Left colon (tissue), 2 donors: ENCODE results near the gene CALML3. TPM values are rescaled to one million over a fixed set of nuclear protein-coding genes. Genes with fewer than 3 reads are reported as not detected.

Source experiments
- ATAC-seq: fragments of 200-7000 bp; cut with Tn5 transposase; one replicate; pipeline ENCODE4 v1.9.1; 2020; ENCODE audit warnings: mild to moderate bottlenecking, moderate library complexity
- DNase-seq, 2 donors: peaks; one replicate each; pipeline ENCODE4 v3.0.0-alpha.2; 2020
- intact Hi-C, 2 donors: fragments of 100-400 bp; cut with DNase I in 1 of 2; cut with micrococcal nuclease in 1 of 2; formaldehyde crosslinking; loops; one replicate each; pipeline versions ENCODE4 v1.11.2 to v1.14.0; 2022; cut with DNase I, micrococcal nuclease
- total RNA-seq, 2 donors: library from RNA; stranded (reverse); fragmentation: NEBNext Ultra II Directional; extraction: Animal tissue kit (Norgen Biotek cat#: 25700); gene quantifications; one replicate each; pipeline ENCODE4 v1.2.1, GENCODE V29; 2021
- donor health status: DM: no; HTN: no; CAD: no.
- donor health status: DM: yes; HTN: yes; CAD: no.

CALML3 gene
- total RNA-seq, 2 donors from 2014 or later, result 0.08 to 0.09 TPM

DNA sequence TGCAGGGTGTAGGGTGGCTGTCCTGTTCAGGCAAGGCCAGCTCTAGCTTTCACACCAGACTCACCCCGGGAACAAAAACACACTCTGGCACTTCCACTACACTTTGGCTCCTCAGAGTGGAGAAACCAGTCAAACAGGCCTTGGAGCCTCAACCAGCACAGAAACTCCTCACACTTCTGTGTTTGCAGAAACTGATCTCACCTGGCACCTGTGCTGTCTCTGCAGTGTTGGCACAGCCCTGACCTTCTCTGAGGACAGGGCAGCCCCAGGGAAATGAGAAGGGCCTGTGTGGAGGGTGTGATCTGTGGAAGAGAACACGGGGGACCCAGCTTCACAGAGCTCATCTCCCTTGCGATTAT lies 21.3 kb upstream of the CALML3 start:
- peak; percentile 93 for ATAC-seq
- intact Hi-C loops, result no loop called here
- peak; percentile 61 to 79 for DNase-seq

DNA sequence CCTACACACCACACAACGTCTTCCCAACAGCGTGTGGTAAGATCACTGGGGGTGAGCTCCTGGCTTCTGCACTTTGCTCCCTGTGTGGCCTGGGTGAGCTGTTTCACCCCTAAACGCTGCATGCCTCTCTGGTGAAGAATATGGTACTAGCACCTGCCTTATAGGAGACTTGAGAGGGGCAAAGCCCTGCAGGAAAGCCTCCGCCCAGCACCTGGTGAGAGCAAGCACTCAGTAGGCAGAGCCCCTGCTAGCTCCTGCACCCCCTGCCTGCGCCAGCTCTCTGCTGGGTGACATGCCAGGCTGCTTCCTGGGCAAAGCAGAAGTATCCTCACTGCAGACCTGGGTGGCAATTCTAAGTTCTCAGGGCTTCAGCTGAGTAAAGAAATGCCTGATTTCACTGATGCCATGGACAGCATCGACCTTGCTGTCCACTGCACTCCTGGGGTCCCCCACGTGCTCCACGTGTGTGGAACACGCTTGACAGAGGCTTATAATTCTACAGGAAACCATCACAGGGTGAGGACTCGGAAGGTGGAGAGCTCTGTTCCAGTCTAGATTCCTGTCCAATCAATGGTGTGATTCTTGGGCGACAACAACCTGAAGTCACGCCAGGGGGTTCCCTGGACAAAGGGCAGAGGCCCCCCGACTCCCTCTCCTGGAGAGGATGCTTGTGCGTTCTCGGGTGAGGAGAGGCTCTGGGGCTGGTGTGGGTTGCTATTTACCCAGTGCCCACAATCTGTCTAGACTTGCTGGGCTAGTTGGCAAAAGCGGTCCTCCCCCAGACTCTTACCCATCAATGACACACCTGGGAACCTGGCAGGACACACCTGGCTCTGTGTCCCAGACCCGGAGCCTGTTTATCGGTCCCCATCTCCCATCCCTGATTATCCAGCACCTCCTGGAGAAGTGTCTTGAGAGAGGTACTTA lies 20.4 kb upstream of the CALML3 start:
- intact Hi-C loops, result no loop called here
- DNase-seq (peak in 1 of 2 donors; percentile 30), ATAC-seq (peak; percentile 54)

DNA sequence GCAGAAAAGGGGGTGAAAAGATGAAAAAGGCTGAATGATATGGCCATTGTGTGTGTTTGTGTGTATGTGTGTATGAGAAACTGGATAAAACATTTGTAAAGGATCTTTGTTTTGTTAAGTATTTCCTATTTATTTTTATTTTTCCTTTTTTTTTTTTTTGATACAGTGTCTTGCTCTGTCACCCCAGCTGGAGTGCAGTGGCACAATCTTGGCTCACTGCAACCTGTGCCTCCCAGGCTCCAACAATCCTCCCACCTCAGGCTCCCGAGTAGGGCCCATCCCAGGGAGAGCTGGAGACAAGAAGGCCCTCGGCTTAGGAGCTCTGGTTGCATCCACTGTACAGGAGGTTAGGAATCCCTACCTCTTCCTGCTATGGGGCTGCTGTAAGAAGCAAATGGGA lies 18.5 kb upstream of the CALML3 start:
- ATAC-seq (no peak), DNase-seq (no peak)
- intact Hi-C loops, result no loop called here

DNA sequence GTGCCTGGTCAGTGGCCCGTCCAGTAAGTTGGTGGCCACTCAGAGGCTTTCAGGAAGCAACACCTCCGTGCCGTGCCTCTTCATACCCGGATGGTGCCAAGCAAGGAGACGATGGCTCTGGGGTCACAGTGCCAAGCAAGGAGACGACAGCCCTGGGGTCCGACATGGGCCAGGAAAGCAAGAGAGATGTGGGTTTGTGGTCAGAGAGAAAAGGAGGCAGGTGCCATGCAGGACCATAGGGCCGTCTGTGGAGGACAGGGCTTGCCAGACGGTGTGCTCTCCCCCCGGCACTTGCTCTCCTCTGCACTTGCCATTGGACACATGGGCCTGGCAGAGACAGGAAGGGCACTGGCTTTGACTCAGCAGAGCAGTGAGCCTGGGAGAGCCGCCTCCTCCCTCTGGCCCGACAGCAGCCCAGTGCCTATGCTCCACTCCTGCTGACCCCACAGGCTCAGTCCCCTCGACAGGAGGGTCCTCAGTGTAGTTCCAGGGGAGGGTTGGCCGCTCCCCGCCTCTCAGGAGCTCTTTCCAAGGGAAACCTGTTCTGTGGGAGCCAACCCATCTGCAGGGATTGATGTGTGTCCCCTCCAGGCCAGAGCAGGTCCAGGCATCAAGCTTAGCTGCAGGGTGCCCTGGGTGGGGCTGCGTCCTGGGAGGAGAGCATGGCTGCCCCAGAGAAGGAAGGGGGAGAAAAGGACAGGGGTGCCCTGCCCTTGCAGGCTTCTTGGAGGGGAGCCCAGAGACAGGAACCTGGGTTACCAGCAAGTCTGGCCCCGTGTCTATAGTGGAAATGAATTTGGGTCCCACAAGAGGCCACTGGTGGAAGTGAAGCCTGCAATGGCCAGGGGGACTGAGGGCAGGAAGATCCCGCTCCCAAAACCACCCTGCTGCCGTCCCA lies 17.8 kb upstream of the CALML3 start:
- DNase-seq, result peak in 1 of 2 donors; percentile 19
- intact Hi-C loops, result no loop called here
- ATAC-seq, result no peak

DNA sequence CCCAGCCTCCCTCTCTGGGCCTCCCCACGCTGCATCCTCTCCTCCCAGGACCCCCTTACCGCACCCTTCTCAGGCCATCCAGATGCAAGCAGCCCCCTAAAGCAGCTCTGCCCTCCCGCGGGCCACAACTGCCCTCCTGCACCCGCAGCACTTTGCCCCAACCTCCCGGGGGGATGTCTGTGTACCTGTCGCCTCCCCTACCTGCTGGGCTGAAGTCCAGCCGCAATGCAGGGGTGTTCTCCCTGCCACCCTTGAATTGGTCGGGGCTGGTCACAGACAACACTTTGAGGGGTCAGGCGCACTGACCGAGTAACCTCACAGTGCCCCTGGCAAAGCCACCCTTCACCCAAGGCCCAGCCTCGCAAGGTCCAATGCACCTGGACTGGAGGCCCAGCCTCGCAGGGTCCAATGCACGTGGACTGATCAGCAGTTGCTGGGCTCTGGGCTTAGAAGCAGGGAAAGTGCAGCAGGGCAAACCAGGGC lies 17.1 kb upstream of the CALML3 start:
- no peak for DNase-seq
- intact Hi-C loops, result no loop called here
- ATAC-seq, result no peak

DNA sequence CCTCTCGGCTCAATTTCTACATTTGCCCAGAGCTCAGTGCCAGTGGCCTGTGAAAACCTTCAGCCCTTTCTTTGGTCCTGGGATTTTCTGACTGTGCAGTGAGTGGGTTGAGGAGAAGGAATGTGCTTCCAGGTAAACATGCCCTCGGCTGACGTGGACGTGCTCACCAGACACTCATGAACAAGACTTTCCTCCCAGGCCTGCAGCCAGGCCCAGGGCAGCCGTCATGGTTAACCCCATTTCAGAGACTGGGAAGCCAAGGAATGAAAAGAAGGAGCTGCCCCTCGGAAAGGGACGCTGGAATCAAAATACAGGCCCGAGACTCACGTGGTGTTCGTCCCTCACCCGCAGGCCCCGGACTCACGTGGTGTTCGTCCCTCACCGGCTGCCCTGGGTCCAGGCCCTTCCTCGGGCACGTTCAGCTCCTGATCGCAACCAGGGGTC lies 16.6 kb upstream of the CALML3 start:
- intact Hi-C loops, result no loop called here
- peak in 1 of 2 donors; percentile 19 for DNase-seq
- ATAC-seq, result no peak

DNA sequence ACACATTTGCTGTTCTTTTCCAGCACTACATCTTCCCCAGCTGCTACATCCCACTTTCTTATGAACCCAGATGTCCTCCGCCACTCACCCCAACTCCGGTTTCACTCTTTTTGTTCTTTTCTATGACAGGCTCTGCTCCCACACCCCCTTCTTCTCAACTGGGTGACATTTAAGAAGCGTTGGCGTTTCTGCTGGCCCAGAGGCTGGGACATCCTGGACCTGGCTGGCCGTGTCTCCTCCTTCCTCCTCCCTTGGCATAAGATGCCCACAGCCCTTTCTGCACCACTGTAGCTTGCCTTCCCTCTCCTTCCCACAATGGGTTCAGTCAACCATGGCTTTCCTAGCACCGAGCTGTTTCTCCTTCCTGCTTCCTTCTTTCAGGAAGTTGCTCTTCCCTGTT lies 16.0 kb upstream of the CALML3 start:
- intact Hi-C loops, result no loop called here
- ATAC-seq, result no peak
- peak in 1 of 2 donors; percentile 5 for DNase-seq

DNA sequence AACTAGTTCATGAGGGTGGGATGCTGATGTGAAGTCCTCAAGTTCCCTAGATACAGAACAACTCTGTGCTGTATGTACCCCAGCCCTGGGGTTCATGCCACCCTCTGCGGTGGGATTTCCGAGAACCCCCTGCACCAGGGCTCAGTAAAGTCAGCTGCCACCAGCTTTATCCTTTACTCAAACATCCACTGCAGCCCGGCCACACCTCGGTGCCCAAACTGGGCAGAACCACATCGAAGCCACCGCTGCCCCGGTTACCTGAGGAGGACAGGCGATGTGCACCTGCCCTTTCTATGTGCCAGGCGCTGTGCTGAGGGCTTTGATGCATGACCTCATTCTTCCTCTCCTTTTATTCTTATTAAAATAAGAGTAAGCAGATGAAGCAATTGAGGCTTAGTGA lies 15.5 kb upstream of the CALML3 start:
- ATAC-seq (no peak), DNase-seq (no peak)

DNA sequence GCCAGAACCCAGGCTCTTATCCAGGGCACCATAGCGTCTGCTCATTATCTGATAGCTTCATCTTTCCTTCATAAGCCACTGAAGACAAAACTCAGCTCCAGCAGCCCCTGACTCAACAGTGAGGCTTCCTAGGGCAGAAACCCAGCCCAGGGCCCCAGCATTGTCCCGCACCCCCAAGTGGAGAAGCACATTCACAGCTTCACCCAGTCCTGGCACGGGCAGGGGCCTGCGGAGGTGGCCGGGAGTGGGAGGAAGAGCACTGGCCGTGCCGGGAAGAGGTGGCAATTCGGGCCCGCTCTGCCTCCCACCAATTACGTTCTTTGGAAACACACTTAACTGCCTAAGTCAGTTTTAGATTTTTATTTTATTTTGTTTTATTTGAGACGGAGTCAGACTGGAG lies 15.1 kb upstream of the CALML3 start:
- ATAC-seq, result no peak
- DNase-seq, result no peak

More for the DNA sequence above, 15.5 kb upstream of the CALML3 start:
- intact Hi-C loops, result no loop called here

DNA sequence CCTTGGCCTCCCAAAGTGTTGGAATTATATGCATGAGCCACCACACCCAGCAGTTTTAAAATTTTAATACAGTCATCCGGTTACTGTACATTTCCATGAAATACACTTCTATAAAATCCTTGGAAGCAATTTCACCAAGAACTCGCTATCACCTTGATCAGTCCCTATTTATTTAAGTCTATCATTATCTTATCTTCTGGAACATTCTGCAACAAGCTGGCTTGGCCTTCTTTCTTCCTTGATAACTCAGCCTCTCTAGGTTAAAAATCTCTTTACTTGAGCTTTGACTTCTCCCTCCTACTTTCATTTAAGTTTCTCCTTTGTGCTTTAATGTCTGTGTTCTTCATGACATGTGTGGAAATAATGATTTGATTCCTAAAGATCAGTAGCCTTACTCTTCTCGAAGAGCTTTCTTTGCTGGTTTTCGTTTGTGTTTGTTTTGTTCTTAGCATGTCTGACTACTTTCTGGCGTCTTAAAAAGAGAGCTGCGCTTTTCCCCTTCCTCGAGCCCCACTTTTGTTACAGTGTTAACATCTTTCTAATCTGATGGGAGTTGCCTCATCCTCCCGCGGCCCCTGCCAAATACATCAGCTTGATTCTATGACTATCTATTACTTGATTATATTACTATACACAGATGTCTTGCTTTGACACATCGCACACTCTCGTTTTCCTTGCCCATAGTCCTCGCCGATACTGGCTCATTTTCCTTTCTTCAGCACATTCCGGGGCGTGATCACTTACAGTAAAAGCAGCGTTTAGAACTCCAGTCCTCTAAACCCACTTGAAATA lies 14.3 kb upstream of the CALML3 start:
- no peak for ATAC-seq
- DNase-seq, result no peak
- intact Hi-C loops, result no loop called here

More for the DNA sequence above, 15.1 kb upstream of the CALML3 start:
- intact Hi-C loops, result no loop called here

DNA sequence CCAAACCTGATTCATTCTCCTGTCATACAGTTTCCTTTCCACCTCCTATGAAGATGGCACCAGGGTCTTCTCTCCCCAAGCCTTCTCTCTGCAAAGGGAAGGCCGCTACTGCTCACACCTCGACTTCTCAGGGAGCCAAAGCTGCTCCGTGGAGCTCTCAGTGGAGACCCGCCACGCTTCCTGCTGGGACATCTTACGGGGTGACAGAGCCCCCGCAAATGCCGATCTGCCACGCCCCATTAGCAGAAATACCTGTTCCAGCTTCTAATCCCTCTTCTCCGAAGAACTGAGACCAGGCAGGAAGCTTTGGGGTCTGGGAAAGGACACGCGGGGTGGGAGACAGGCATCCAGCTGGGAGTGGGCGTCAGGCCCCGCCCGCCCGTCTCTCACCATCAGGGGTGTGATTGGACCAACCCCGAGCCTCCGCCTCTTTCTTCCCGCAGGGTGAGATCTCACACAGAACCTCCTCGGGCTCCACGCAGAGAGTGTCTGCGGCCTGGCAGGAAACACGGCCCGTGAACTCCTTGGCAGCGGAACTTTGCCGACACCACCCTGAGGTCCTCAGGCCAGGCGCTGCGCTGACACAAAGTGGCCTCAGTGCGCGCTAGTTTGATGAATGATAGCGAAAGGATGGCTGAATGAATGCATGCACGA lies 13.4 kb upstream of the CALML3 start:
- intact Hi-C loops, result no loop called here
- ATAC-seq (no peak), DNase-seq (no peak)

DNA sequence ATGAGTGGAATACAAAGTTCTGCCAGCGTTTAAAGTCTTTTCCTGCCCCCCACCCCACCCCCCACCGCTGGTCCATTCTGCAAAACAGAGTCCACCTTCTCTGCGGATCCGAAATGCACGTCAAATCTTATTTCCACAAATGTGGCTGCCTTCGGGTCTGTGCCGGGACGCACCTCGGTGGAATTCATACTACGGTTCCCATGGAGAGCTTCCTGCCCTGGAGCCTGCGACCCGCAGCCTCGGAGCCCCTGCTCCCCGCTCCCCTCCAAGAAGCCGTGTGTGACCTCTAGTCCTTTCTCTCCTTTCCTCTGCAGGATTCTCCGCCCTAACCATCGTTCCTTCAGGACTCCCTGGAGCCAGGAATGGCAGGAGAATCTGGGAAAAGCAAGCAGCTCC lies 12.9 kb upstream of the CALML3 start:
- intact Hi-C loops, result no loop called here
- ATAC-seq (no peak), DNase-seq (no peak)

DNA sequence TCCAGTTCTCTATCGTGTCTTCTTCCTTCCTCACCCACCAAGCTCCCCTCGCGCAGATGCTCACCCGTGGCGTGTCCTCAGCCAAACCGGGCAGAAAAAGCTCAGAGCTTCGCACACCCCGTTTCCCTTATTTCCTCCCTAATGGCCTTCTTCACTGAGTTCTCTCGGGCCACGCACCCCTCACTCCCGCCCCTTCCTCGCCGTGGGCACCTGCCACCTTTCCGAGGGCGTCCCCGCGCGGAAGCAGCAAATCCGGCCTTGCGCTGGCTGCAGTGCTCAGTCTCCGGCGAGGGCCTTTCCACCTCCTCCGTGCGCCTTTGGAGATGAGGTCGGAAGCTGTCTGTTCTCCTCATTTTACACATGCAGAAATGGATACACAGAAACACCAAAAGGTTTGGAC lies 12.4 kb upstream of the CALML3 start:
- no peak for DNase-seq
- ATAC-seq, result no peak
- intact Hi-C loops, result no loop called here

DNA sequence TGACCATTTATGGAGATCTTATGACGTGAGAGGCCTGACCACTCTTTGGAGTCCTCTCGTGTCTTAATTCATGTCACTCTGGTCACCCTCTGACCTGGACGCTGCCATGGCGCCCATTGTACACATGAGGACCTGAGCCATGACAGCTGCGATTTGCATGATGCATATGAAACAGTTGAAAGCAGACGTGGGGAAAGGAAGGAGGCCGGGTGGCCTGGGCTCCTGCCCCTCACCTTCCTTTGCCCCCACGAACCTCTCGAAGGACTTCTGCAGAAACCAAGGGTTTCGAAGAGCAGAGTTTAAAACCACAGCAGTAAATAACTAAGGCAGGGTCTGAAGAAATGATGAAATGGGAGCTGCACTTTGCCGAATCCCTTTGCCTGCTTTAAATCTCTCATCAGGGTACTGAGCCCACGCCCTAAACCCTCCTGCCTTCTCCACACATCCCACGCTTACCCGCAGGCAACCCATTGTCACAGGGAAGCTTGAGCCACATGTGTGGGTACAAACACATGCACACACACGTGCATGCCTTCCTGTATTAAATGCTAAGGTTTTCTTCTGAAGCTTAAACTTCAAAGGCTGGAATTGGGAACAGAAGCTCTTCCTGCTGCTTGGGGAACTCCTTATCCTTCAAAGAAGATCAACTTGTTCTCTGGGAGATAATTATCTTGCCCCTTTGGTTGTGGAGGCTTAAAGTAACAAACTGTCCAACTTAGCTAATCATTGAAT lies 11.7 kb upstream of the CALML3 start:
- no peak for ATAC-seq
- DNase-seq, result no peak

DNA sequence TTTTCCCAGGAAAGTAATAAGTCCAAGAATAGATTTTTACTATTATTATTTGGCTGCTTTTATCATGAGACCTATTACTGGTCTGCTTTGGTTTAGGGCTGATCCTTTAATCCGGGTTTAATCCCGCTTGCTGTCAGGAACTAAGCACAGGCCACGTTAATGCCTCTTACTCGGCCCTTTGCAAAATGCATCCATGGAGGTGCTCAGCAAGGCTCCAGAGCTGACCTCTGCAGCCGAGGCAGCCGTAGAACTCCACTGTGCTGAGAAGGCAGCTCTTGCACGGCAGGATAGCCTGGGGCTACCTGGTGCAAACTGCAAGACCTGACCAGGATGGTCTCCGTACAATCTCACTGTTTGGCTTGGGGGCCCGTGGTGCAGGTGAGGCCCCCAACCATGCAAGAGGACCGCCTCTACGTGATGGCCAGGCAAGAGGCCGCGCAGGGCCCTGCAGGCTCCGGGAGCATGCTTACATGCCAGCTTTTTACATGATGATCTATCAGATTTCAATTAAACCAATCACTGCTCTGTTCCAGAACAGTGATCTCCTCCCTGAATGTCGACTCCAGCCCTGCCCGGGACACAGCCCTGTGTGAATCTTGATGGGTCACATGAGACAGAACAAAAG lies 10.4 kb upstream of the CALML3 start:
- ATAC-seq, result no peak
- DNase-seq, result no peak

More for the DNA sequence above, 11.7 kb upstream of the CALML3 start:
- intact Hi-C loops, result no loop called here

DNA sequence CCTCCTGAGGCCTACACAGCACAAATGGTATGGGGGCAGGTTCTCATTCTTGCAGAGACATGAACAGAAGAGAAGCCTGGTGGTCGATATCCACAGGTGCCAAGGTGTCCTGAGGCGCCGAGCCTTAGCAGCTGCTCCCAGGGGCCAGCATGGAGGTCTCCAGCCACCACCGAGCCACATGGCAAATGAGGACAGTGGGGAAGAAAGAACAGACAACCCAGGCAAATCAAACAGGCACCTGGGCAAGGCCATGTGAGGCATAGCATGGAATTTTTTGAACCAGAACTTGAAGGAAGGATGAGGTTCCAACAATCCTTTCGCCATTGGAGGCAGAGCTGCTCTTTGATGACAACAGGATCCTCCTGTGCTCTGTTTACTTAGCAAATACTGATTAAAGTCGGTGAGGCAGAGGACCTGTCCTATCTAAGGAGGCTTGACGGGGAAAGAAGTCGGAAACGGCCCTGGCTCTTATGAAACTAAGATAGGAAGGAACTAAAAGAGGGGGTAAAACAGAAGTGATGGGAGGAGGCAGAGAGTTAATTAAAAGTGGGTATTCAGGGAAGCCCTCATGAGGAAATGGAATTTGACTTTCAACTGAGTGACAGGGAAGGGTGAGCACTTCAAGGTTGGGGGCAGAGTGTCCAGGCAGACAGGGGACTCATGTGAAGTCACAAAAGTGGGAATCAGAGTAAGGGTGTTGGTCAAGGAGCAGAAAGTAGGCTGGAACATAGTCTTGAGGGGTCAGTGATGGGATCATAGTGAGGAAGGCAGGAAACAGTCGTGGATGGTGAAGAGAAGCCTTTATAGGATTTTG lies 8.6 kb upstream of the CALML3 start:
- intact Hi-C loops, result no loop called here
- peak; percentile 40 for ATAC-seq
- no peak for DNase-seq

More for the DNA sequence above, 10.4 kb upstream of the CALML3 start:
- intact Hi-C loops, result no loop called here
